Thyroid gland (tissue), 4 donors: Measurements from ENCODE around the gene LGALS12. TPM values are rescaled to one million over a fixed set of nuclear protein-coding genes. Genes with fewer than 3 reads are reported as not detected.

ENCODE experiments used
- DNase-seq, 2 donors: peaks; one replicate each; pipeline ENCODE4 v3.0.0-alpha.2; 2019
- H3K27ac ChIP-seq, 3 donors: fragments of 200-600 bp; sonication (generic); 1 replicate in 2 of 3; 2 replicates in 1 of 3; pipeline ENCODE4 v1.5.1; 2016 to 2019; ENCODE audit warnings: mild to moderate bottlenecking in 1 of 3, moderate library complexity in 1 of 3
- H3K27me3 ChIP-seq: fragments of 200-600 bp; sonication (generic); one replicate; pipeline ENCODE4 v1.5.1; 2019
- H3K36me3 ChIP-seq, 2 donors: fragments of 200-600 bp; sonication (generic); one replicate each; pipeline ENCODE4 v1.5.1; 2016 to 2019
- H3K4me1 ChIP-seq, 2 donors: fragments of 200-600 bp; sonication (generic); one replicate each; pipeline ENCODE4 v1.5.1; 2017 to 2019
- H3K4me3 ChIP-seq, 3 donors: fragments of 200-600 bp; sonication (generic); replicated peaks in 1 of 3; 1 replicate in 2 of 3; 2 replicates in 1 of 3; pipeline ENCODE4 v1.5.1; 2016; ENCODE audit warnings: mild to moderate bottlenecking in 1 of 3
- H3K9me3 ChIP-seq: fragments of 200-600 bp; sonication (generic); one replicate; pipeline ENCODE4 v1.5.1; 2017
- POLR2A ChIP-seq, 2 donors: fragments of 450-650 bp; IDR thresholded peaks; one replicate each; pipeline ENCODE4 v1.6.1; 2017; ENCODE audit warnings: antibody characterized with exemption in 2 of 2, mild to moderate bottlenecking in 2 of 2, moderate library complexity in 1 of 2
- WGBS, 2 donors: methylation state at CpG; one replicate each; pipeline ENCODE4 v1.1.5; 2017; 5-methylcytosine and 5-hydroxymethylcytosine counted together
- intact Hi-C: fragments of 100-400 bp; cut with DNase I; formaldehyde crosslinking; loops from one replicate; pipeline ENCODE4 v1.15.1; 2023
- total RNA-seq, 4 donors: library from RNA; depleted of rRNA; stranded (reverse); fragments of >200 nt; gene quantifications; one replicate each; pipeline ENCODE4 v1.2.3, GENCODE V29; 2016
- TF ChIP-seq, protein P1 (sequence below), 6 experiments: fragments of 200-600 bp in 3 of 6; fragments of 450-650 bp in 3 of 6; sonication (generic) in 3 of 6; IDR thresholded peaks; one replicate each; pipeline ENCODE4 v1.5.1; 2016 to 2019; ENCODE audit warnings: antibody characterized with exemption in 6 of 6, mild to moderate bottlenecking in 2 of 6, inconsistent platforms in 1 of 6, moderate library complexity in 1 of 6

LGALS12 gene
- total RNA-seq, 4 donors from 2014 or later = 0.94 TPM; not detected in 3

DNA sequence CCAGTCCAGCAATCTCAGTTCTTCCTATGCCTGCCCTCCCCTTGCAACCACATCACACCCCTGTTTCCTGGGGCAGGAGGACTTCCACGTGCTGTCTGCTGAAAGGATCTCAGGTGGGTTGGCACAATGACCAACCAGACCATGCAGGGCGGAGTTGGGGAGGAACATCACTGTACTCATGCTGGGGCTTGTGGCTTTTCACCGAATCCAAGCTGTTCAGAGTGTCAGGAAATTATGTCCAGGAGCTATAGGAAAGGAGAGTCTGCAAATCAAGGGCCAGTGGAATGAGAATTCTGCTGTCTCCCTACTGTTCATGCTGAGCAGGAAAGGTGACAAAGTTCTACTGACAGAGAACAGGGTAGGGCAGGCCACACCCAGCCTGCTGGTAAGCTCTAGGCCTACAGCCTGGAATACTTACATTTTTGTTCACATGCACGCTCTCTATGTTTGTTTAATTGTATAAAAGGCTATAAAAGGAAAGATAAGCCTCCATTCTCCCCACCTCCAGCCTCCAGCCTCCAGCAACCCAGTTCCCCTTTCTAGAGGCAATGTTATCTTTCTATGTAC, 59.0 kb downstream of the LGALS12 start:
- H3K9me3 ChIP-seq = no peaks in the 10 kb centered on the region

More for the DNA sequence above, 59.0 kb downstream of the LGALS12 start:
- peaks cover 41 to 51% of the 10 kb centered on the region in 2 donors for H3K4me1 ChIP-seq
- H3K36me3 ChIP-seq = no peaks in the 10 kb centered on the region
- WGBS, 2 donors = 56 to 66% methylated on average over 4 of the region's 4 CpGs
- intact Hi-C loops = no loop called here
- no peaks in the 10 kb centered on the region for H3K27me3 ChIP-seq
- peak overlapping the region; percentile 62 to 67 (median 66) for H3K27ac ChIP-seq
- peak; percentile 33 to 36 for DNase-seq
- peak in 1 of 2 donors; percentile 6 for TF ChIP-seq POLR2A (IDR thresholded peaks at IDR 0.05)
- TF ChIP-seq, protein P1, sequence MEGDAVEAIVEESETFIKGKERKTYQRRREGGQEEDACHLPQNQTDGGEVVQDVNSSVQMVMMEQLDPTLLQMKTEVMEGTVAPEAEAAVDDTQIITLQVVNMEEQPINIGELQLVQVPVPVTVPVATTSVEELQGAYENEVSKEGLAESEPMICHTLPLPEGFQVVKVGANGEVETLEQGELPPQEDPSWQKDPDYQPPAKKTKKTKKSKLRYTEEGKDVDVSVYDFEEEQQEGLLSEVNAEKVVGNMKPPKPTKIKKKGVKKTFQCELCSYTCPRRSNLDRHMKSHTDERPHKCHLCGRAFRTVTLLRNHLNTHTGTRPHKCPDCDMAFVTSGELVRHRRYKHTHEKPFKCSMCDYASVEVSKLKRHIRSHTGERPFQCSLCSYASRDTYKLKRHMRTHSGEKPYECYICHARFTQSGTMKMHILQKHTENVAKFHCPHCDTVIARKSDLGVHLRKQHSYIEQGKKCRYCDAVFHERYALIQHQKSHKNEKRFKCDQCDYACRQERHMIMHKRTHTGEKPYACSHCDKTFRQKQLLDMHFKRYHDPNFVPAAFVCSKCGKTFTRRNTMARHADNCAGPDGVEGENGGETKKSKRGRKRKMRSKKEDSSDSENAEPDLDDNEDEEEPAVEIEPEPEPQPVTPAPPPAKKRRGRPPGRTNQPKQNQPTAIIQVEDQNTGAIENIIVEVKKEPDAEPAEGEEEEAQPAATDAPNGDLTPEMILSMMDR (IDR thresholded peaks at IDR 0.05) = no peak
- H3K4me3 ChIP-seq = no peak overlapping the region

Other genes starting within 250 kb of the LGALS12 start
- gene SLC22A9, start 136.3 kb upstream of the LGALS12 start, total RNA-seq = not detected
- gene PLAAT5, start 14.9 kb upstream of the LGALS12 start, total RNA-seq = 1 to 10 TPM in 1 of 4 donors, under 1 TPM in 3; 0.34 to 1.1 (median 0.59) TPM
- gene PLAAT4, start 30.7 kb downstream of the LGALS12 start, total RNA-seq = 10 to 100 TPM; 23.5 to 53.6 (median 39.8) TPM
- 1 to 10 TPM in 1 of 4 donors, not detected in 3; 1.4 TPM for gene PLAAT2, start 57.3 kb downstream of the LGALS12 start, total RNA-seq
- 10 to 100 TPM; 42.8 to 96.0 (median 74.6) TPM for gene PLAAT3, start 108.3 kb downstream of the LGALS12 start, total RNA-seq
- 100 to 1,000 TPM in 2 of 4 donors, 10 to 100 TPM in 2; 78.7 to 106 (median 98.4) TPM for gene ATL3, start 165.3 kb downstream of the LGALS12 start, total RNA-seq
- 100 to 1,000 TPM; 155 to 232 (median 209) TPM for gene RTN3, start 175.4 kb downstream of the LGALS12 start, total RNA-seq